Activated CD4-positive, CD25-positive, alpha-beta regulatory T cell treated with anti-CD3 and anti-CD28 coated beads, Interleukin-2, amount 50 U/mL, for 72 hours (primary cell): Measurements from ENCODE around the gene LRRC27.

ENCODE experiments used
- DNase-seq: peaks from one replicate; pipeline ENCODE4 v3.0.0; 2021

LRRC27 gene

DNA sequence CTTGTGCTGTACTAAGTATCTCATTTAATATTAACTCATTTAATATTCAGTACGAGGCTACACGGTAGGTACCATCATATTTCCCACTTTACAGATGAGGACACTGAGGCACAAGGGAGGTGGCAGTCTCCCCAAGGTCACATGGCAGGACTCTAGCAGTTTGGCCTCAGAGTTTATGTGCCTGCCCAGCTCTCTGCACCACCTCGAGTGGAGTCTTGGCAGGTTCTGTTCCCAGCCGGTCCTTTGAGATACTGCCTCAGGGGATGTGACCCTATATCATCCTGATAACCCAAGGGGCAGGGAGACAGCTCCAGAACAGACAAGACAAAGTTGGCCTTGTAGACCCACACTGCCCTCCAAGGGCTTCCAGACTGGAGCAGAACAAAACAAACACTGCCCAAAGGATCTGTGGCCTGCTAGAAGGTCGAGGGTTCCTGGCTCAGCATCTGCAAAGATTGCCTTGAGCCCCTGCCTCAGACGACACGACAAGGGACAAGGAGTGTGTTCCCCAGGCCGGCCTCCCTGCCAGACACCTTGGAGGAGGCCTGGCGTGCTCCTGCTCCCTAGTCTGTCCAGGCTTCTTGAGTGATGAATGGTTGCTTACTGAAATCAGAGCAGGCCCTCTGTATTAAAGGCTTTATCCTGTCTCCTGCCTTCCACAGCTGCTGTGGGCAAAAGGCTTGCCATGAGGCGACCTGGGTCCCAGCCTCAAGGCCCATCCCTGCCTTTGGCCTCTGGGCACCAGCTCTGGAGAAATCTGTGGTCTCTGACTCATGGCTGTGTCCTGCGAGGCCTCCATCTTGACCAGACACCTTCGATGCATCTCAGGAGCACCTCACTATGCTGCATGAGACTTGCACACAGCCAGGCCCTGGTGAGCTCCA is 61.1 kb downstream of the LRRC27 start:
- no peak for DNase-seq

DNA sequence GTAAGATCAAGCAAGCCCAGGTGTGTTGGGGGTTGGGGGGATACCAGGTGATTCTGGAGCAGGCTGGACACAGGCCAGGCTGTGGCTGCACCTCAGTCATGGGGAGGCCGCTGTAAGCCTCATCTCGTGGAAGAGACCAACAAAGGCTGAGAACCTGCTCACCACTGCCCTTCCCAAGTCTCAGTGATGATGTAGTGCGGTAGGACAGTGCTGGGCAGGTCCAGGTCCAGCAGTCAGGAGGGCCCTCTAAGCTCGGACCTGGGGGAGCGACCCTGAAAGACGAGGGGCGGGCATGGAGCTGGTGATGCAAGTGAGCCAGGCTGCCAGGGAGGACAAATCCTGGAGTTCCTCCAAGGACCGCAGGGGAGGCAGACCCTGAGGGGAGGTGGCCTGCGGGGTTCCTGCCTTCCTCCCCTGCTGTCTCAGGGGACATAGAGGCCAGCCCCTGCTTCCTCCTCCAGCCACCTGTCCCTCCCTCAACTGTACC is 61.7 kb downstream of the LRRC27 start:
- no peak for DNase-seq

DNA sequence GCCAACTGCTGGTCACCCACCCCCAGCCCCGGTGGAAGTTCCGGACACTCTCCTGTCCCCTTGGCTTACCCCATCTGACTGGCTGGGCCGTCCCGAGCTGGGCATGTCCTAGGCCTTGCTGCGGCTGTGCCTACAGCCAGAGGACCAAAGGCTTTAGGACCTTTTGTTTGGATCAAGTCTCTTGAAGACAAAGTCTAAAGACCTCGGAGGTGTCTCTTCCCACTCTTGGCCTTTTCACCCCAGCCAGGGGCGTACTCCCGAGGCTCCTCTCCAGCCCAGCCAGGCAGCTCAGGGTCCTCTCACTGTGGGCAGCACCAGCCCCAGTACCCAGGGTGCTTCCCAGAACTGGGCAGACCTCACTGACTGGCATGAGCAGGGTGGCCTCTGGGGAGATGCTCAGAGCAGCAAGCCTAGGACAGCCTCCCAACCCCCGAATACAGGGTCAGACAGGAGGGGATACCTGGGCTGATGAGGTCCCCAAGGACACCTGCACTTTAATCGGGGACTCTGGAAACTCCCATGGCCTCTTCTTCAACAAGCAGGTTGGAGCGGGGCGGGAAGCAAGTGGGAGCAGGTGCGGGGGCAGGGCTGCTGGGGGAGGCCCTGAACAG is 62.3 kb downstream of the LRRC27 start:
- DNase-seq = no peak

DNA sequence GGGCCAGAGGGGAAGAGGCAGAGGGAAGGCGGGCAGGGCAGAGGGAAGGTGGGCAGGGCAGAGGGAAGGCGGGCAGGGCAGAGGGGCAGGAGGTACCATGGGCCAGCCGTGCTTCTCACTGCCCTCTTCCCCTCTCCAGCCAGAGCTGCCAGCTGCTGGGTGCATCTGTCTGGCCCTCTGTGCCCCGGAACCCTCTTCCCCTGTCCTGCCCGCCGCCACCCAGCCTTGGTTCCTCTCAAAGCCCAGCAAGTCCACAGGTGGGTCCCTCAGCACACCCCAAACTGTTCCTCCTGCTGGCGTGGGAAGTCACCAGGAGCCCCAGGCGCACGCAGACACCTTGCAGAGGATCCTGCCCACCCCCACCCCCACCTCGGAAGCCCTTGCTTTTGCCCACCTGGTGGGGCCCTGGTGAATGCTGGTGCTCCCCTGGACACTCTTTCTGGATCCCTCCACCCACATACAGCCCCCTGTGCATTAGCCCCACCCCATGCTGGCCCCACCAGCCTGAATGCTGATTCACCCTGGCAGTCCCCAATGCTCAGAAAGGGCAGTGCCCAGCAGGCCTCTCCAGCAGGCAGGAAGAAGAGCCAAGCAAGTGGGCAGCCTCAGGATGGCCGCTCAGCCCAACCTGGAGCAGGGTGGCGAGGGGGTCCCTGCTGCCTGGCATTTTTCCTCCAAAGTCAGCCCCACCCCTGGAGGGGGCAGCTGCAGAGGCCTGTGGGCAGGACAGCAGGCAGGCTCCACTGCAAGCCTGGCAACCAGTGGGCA is 63.1 kb downstream of the LRRC27 start:
- no peak for DNase-seq

DNA sequence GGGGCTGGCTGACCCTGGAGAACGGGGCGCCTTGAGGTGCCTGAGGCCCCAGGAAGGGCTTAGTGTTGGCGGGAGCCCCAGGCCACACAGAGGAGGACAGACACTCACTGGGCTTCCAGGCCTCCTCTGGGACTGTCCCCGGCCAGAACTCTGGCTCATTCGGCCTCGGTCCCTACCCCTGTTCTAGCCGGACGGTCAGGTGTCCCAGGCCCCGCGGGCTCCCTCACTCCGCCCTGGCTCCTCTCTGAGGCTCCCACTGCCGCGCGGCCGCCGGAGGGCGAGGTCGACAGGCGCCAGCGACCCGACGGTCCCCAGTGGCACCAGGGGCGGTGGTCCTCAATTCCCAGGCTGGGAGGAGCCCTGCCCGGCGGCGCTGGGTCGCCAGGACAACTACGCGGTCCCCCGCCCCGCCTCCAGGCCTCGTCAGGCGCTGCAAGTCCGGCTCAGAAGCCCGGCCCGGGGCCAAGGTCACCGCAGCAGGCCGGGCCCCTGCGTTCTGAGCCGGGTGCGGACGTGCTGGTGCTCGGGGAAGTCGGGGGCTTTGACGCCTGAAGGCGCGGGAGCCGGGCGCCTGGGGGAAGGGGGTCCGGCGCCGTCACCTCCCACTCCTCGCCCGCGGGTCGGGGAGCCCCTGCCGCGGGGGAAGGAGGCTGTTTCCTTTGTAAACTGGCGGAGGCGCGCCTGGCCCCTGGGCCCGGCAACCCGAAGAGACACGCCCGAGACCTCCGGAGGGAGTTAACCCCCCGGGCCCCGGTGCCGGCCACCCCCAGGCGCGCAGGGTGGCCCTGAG is 63.9 kb downstream of the LRRC27 start:
- DNase-seq = no peak

DNA sequence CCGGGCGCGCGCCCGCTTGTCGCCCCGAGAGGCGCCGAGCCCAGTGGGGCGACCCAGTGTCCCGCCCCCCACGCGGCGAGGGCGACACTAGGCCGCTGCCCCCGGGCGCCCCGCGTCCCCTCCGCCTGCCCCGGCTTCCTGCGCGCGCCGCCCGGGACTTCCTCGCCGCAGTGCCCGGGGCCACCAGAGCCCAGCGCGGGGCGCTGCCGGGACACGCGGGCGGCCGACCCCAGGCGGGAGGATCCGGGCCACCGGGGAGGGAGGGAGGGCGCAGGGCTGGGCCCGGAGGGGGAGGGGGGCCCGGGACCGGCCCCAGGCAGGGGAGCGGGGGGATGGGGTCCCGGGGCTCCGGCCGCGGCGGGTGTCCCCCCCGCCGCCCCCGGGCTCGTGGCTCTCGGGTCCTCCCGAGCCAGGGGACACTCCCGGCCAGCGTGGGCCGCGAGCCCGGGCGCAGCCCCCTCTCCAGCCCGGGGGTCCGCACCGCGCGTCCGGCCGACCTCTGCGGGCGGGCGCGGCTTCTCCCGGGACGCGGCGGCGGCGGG is 64.6 kb downstream of the LRRC27 start:
- DNase-seq = peak; percentile 62

DNA sequence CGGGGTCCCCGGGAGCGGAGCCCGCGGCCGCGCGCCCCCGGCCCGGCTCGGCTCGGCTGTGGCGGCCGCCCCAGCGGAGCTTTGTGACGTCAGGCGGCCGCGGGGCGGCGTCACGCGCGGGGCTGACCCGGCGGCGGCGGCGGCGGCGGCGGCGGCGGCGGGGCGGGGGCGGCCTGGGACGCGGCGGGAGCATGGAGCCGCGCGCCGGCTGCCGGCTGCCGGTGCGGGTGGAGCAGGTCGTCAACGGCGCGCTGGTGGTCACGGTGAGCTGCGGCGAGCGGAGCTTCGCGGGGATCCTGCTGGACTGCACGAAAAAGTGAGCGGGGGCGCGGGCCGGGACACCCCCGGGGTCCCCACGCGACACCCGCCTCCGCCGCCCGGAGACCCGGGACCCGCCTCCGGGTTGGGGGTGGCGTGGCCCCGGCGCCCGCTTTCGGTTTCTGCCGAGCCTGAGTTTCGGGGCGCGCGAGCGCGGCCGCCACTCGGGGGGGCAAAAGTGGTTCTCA is 65.1 kb downstream of the LRRC27 start, which contains the start of gene PWWP2B:
TSS of gene PWWP2B (plus strand) at position 165 of the 506 bp plus-strand sequence. CDS start at position 192, 27 bp downstream.
- DNase-seq = peak; percentile 55

DNA sequence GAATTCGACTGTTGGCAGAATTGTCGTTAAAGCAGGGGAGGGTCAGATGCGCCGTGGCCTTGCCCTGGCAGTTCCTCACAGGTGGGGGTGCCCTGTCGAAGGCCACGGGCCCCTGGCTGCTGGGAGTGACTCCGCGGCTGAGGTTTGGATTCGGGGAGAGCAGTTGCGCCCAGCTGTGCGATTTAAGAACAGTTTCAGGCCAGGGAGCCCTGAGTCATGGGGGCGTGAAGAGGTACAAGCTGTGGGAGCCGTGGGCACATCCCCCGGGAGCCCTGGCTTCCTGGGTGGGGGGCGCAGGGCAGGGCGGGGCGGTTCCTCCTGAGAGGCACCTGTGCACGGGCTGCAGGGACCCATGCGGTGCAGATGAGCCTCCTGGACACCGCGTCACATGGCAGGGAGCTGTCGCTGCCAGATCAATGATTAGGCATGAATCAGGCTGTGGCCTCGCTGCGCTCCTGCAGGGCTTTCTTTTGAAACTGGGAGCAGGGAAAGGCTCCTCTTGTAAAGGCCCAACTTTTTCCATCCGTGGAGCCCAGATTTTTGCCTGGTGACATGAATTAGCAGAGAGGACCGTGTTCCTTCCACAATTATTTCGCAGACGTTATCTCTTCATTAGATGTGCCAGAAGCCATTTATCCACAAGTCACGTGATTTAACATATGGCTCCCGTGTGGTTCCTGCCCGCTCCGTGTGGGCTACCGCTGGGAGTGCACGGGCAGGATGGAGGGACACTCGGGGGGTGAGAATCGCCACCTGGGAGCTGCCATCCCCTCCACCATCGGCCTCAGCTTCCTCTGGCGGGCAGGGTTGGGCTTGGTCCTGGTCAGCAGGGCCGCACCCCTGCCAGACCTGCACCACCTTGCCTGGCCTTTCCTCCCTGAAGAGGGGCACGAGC is 65.9 kb downstream of the LRRC27 start:
- no peak for DNase-seq

DNA sequence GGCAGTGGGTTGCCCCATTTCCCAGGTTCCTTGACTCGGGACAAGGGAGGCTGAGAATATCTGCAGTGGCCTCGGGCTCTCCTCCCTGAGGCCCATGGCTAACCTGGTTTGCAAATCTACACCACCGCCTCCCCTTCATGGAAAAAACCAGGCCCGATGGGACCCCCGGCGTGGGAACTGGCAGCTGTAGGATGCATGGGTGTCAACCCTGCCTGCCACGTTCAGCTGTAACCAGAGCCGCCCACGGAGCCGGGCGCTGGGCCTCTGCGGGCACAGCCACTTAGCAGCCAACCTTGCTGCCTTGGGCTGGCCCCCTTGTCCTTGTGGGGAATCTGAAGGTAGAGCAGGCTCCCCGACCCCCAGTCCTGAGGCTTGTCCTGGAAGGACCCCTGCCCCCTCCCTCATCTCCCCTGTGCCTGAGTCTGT is 66.6 kb downstream of the LRRC27 start:
- DNase-seq = no peak

DNA sequence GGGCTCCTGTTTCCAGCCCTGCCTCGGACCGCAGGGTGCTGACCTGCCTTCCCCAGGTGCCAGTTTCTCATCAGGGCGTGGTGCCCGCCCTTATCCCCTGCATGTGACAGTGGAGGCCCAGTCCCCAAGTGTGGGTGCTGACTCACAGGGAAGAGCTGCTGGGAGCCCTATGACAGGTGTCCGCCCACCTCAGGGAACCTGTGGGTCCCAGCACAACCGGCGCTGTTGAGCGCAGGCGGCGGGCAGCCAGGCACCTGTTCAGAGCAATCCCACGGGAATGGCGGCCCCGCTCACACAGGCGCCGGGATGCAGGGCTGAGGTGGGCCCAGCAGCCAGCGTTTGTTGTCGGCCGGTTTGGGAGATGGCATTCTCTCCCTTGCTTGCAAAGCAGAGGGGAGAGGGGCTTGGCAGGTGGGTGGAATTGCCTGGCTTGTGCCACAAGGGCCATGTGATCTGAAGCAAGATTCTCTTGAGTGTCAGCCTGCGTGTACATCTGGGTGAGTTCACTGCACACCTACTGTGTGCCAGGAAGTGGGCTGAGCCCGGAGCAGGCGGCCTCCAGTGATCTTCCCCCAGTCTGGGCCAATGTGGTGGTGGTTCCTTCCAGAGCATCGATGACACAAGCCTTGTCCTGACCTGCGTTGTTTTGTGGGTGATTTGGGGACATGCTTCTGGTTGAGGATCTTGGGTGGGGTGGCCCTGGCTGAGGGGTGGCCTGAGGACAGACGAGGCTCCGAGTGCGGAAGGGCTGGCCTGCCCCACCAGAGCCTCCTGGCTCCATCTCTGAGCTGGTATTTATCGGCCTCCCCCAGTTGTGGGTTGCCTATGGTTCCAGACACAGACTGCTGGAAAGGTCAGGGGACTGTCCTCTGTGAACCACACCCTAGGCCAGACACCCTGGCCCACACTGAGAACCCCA is 67.4 kb downstream of the LRRC27 start:
- no peak for DNase-seq

DNA sequence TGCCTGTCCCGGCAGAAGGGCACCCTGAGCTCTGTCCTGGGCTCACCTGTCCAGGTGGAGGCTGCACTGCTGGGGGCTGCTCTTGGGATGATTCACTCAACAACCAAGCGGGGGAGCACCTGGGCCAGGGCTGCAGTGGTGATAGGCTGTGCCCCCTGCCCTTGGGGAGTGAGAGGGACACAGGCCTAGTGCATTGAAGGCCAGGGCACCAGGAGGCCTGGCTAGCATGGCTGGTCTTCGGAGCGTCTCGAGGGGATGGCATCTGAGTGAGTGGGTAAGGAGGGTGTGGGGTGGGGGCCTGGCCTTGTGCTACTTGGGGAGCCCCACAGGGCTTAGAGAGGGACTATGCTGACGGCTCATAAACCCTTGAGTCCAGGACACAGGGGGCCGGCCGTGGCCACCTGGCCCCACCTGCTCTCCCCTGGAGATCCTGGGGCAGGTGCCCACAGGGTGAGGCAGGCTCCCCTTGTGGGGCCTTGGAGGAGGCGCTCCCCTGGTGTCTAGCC is 68.1 kb downstream of the LRRC27 start:
- DNase-seq = no peak

DNA sequence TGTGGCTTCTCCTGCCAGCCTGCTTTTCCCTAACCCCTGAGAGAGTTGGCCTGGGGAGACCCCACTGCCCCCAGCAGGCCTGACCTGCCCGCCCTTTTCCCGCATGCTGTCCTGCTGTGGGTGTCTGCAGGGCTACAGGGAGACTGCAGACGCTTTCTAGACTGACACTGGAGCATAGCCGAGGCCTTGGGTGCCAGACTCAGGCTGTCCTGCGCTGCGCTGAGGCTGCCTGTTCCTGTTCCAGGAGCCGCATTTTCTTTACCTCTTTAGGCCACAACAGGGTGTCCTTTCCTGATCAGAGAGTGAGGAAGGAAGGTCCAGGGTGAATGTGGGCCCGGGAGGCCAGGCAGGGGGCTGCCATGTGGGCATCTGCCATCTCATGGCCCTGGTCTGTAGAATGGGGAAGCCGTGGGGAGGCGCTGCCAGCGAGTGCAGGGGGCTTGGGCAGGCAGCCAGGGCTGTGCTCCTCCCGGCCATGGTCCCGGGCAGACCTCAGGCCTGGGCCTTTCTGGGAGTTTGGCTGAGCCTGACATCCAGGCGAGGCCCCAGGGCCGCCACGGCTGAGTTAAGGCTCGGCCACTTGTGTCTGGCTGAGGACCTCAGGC is 68.7 kb downstream of the LRRC27 start:
- DNase-seq = no peak

DNA sequence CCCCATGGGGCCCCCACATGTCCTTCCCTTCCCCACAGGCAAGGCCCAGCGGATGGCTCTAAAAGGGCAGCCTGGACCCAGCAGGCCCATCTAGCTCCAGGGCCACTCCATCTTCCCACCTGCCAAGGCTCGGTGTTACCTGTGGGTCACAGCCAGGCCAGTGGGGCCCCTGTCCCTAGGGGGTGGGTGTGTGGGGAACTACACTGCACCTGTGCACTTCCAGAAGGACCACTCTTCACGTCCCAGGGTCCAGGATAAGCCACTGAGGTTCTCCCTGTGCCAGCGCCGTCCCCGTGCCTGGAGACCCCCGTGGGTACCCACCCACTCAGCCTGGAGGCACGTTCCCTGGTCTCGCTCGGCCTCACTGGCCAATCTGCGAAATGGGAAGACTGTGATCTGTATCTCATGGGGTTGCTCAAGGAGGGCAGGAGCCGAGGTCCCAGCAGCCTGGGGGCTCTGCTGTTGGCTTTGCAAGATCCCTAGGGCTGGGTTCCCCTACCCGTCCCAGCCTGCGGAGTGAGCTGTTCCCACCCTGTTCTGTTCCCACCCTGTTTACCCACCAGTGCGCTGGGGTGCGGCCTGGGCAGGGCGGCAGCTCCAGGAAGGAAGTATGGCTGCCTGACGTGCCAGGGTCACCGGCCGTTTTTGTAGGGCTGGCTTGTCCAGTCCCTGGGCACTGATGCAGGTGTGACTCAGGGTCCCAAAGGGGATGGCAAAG is 69.6 kb downstream of the LRRC27 start:
- no peak for DNase-seq

DNA sequence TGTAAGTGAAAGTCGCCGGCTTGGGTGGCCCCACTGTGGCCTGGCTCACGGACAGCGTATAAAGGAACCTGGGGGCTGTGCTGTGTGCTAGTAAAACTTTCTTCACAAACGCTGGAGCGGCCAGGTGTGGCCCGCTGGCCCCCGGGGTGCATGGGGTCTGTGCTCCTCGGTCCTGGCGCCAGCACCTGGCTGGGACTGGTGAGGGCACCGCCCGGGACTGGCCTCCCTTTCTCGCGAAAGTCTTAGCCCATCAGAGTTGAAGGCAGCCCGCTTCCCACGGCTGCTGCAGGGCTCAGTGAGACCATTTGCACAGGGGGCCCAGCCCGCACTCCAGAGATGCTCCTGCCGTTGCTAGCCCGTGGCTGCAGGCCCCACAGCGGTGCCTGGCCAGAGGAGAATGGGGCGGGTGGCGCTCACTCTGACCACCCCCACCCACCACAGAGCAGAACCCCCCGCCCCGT is 70.8 kb downstream of the LRRC27 start:
- no peak for DNase-seq

DNA sequence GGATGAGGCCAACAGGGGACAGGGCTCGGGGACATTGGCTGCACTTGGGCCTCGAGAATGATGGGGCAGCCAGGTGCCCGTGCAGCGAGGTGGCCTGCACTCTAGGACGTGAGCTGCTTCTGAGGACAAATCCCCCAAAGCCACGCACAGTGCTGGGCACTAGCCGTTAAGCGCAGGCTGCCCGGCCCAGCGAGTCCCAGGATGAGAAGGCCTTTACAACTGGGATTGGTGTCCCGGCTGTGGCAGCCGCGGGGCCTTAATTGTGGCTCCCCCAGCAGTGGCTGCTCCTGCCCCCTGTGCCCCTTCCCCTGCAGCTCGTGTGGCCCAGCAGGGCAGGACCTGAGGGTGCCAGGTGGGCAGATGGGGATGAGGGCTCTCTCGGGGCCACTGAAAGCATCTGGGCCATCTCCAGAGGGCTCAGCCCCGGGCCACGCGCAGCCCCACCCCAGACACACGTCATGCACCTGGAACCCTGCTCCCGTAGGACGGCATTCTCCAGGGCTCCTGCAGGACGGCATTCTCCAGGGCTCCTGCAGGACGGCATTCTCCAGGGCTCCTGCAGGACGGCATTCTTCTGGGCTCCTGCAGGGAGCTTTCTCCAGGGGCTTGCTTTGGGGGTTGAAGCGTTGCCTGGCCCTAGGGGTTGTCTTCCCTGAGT is 71.6 kb downstream of the LRRC27 start:
- DNase-seq = no peak

DNA sequence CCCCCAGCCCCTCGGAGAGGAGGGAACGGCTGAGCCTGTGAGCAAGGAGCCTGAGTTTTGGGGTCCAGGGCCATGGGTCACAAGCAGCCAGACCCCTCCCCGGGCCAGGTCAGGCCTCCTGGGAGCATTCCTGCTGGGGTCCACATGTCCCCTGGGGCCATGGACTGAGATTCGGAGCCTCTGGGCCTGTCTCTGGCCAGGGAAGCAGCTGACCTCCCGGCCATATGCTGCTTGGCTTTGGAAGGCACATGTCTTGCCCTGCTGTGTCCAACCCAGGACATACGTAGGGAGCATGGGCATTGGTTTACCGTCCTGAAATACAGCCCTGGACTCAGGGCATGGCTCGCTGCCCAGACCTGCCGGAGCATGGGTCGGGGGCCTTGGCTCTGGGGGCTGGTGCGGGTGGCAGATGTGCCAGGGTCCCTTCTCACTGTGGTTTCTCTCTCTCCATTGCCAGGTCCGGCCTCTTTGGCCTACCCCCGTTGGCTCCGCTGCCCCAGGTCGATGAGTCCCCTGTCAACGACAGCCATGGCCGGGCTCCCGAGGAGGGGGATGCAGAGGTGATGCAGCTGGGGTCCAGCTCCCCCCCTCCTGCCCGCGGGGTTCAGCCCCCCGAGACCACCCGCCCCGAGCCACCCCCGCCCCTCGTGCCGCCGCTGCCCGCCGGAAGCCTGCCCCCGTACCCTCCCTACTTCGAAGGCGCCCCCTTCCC is 72.3 kb downstream of the LRRC27 start:
- no peak for DNase-seq

DNA sequence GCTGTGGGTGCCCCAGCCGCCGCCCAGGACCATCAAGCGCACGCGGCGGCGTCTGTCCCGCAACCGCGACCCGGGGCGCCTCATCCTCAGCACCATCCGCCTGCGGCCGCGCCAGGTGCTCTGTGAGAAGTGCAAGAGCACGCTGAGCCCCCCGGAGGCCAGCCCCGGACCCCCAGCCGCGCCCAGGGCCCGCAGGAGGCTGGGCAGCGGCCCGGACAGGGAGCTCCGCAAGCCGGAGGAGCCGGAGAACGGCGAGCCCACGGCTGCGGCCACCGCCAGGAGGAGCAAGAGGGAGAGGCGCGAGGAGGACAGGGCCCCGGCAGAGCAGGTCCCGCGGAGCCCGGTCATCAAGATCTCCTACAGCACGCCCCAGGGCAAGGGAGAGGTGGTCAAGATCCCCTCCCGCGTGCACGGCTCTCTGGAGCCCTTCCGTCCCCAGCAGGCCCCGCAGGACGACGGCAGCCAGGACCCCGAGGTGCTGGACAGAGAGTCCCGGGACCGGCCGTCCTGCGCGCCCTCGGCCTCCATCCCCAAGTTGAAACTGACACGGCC is 73.0 kb downstream of the LRRC27 start:
- DNase-seq = no peak
